ENCODE measurements around the gene WNK3.

Gene WNK3

DNA sequence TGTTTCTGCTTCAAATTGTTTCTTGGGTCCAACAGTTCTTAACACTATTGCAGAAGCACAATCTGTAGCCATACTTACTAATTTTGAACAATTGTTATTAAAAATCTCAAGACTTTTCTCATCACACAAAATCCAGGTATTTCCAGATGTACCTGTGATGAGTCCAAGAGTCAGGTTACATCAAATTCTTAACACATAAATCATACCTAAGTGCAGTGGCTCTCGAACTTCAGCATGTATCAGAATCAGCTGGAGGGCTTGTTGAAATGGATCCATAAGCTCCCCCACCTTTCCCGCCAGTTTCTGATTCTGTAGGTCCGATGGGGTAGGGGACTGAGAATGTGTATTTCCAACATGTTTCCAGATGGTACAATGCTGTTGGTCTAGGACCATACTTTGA lies 185.4 kb downstream of the WNK3 start:
- Histone ChIP-seq H3K4me3 (ENCODE audit: insufficient read depth, low read depth, low read length, poor library complexity, severe bottlenecking) (no peak overlapping the region), H3K9me3 (ENCODE audit: control insufficient read depth, low read length) (no peaks in the 10 kb centered on the region), H3K27me3 (replicated peaks; ENCODE audit: control insufficient read depth, insufficient read depth, low read length, poor library complexity, severe bottlenecking) (no peaks in the 10 kb centered on the region), H3K27ac (ENCODE audit: insufficient read depth, low read length, poor library complexity, severe bottlenecking) (no peak overlapping the region), H3K4me1 (ENCODE audit: control insufficient read depth, insufficient read depth, low read length, poor library complexity, severe bottlenecking) (no peaks in the 10 kb centered on the region), H3K36me3 (ENCODE audit: control insufficient read depth, insufficient read depth, low read length) (no peaks in the 10 kb centered on the region)
- DNase-seq: no peak

DNA sequence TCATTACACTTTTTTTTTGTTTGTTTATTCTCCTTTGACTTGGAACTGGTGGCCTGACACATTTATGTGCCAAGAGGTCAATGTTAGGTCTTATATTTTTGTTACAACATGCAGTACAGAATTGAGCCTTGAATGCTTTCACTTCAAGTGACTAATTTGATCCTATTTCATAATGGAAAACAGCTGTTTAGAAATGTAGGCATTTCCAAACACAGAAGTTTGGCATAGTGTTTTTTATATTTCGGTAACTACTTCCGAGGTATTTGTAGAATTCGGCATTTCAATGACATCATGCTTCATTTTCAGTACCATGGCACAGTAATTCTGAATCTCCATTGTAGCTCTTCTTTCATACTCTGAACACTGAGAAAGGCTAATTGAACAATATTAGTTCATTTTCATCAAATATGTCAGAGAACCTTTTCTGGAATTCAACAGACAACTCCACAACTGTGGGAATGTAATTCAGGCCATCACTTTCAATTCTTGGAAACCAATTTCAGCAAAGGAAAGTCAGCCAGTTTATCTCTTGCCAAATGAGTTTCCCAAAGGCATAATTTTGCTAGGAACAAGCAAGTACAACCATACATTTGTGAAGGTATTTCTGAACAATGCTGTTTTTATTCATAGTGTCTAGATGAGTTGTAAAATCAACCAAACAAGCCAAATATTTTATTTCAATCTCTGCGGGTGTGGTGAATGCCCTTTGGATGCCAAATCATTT lies 186.2 kb downstream of the WNK3 start:
- Histone ChIP-seq H3K4me1 (ENCODE audit: control insufficient read depth, insufficient read depth, low read length, poor library complexity, severe bottlenecking) (no peaks in the 10 kb centered on the region), H3K27me3 (replicated peaks; ENCODE audit: control insufficient read depth, insufficient read depth, low read length, poor library complexity, severe bottlenecking) (no peaks in the 10 kb centered on the region), H3K4me3 (ENCODE audit: insufficient read depth, low read depth, low read length, poor library complexity, severe bottlenecking) (no peak overlapping the region), H3K27ac (ENCODE audit: insufficient read depth, low read length, poor library complexity, severe bottlenecking) (no peak overlapping the region), H3K9me3 (ENCODE audit: control insufficient read depth, low read length) (no peaks in the 10 kb centered on the region), H3K36me3 (ENCODE audit: control insufficient read depth, insufficient read depth, low read length) (no peaks in the 10 kb centered on the region)
- DNase-seq: no peak

DNA sequence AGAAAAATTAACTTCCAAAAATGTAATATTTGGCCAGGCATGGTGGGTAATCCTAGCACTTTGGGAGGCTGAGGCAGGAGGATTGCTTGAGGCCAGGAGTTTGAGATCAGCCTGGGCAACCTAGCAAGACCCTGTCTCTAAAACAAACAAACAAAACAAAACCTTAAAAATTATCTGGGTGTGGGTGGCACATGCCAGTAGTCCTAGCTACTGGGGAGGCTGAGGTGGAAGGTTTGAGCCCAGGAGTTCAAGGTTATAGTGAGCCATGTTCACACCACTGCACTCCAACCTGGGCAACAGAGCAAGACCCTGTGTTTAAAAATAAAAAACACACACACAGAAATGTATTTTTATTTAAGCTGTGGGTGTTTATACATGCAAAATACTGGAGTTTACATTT lies 186.8 kb downstream of the WNK3 start:
- DNase-seq: no peak
- Histone ChIP-seq H3K36me3 (ENCODE audit: control insufficient read depth, insufficient read depth, low read length) (no peaks in the 10 kb centered on the region), H3K9me3 (ENCODE audit: control insufficient read depth, low read length) (no peaks in the 10 kb centered on the region), H3K4me1 (ENCODE audit: control insufficient read depth, insufficient read depth, low read length, poor library complexity, severe bottlenecking) (no peaks in the 10 kb centered on the region), H3K27ac (ENCODE audit: insufficient read depth, low read length, poor library complexity, severe bottlenecking) (no peak overlapping the region), H3K27me3 (replicated peaks; ENCODE audit: control insufficient read depth, insufficient read depth, low read length, poor library complexity, severe bottlenecking) (no peaks in the 10 kb centered on the region), H3K4me3 (ENCODE audit: insufficient read depth, low read depth, low read length, poor library complexity, severe bottlenecking) (no peak overlapping the region)

DNA sequence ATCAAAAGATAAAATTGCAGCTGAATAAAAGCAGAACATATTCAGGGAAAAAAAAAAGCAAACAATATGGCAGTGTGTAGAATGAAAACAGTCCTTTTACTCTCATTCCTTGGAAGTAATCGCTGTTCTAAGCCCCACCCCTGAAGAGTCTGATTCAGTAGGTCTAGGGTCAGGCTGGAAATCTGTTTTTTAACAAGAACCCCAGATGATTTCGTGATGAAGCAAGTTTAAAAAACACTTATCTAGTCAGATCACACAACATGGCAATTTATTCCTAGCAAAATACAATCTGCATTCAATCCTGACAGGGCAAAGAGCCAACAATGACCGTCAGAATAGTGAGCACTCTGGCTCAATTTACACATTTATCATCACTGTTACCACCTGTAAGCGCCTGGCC lies 190.9 kb downstream of the WNK3 start:
- no peaks in the 10 kb centered on the region for H3K4me1 ChIP-seq (ENCODE audit: control insufficient read depth, insufficient read depth, low read length, poor library complexity, severe bottlenecking)

DNA sequence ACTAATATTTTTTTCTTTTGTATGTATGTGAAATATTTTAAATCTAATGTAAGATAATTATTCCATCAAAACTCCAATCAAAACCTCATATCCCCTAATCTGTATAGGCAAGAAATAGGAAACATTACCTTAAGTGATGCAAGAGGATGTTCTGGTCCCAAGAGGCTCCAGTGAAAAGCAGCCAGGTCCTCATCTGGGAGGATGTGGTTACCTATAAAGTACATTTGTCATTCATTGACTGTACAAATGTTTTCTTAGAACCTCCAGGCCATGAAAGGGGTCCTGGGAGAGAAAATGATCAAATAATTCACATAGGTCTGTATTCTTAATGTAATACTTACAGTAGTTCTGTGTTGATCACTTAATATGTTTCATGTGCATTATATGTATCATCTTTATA lies 200.3 kb downstream of the WNK3 start:
- no peak for DNase-seq
- Histone ChIP-seq H3K36me3 (ENCODE audit: control insufficient read depth, insufficient read depth, low read length) (no peaks in the 10 kb centered on the region), H3K4me3 (ENCODE audit: insufficient read depth, low read depth, low read length, poor library complexity, severe bottlenecking) (no peak overlapping the region), H3K4me1 (ENCODE audit: control insufficient read depth, insufficient read depth, low read length, poor library complexity, severe bottlenecking) (no peaks in the 10 kb centered on the region), H3K27ac (ENCODE audit: insufficient read depth, low read length, poor library complexity, severe bottlenecking) (no peak overlapping the region), H3K27me3 (replicated peaks; ENCODE audit: control insufficient read depth, insufficient read depth, low read length, poor library complexity, severe bottlenecking) (no peaks in the 10 kb centered on the region), H3K9me3 (ENCODE audit: control insufficient read depth, low read length) (no peaks in the 10 kb centered on the region)

More for the DNA sequence above, 190.9 kb downstream of the WNK3 start:
- Histone ChIP-seq H3K27me3 (replicated peaks; ENCODE audit: control insufficient read depth, insufficient read depth, low read length, poor library complexity, severe bottlenecking) (no peaks in the 10 kb centered on the region), H3K36me3 (ENCODE audit: control insufficient read depth, insufficient read depth, low read length) (no peaks in the 10 kb centered on the region), H3K4me3 (ENCODE audit: insufficient read depth, low read depth, low read length, poor library complexity, severe bottlenecking) (no peak overlapping the region), H3K9me3 (ENCODE audit: control insufficient read depth, low read length) (no peaks in the 10 kb centered on the region), H3K27ac (ENCODE audit: insufficient read depth, low read length, poor library complexity, severe bottlenecking) (no peak overlapping the region)
- no peak for DNase-seq
